ENCODE measurements around the gene SALL4.
"Not testable (repeated sequence)": the region's sequence is repeated elsewhere in the genome, so short reads cannot be mapped to it uniquely, and the experiment has no call there.

SALL4 gene

GRCh38 chr20:51766994-51767866 lies 35.1 kb downstream of the SALL4 start:
- DNase-seq (ENCODE audit: low read depth in 2 of 2) = peak; percentile 41

GRCh38 chr20:51765381-51765780 lies 36.9 kb downstream of the SALL4 start:
- DNase-seq (ENCODE audit: low read depth in 2 of 2) = not testable (repeated sequence)

GRCh38 chr20:51763965-51764602 lies 38.2 kb downstream of the SALL4 start:
- no peak for DNase-seq (ENCODE audit: low read depth in 2 of 2)

- no peak for DNase-seq (ENCODE audit: low read depth in 2 of 2)
Observed at GRCh38 chr20:51760905-51761546, 41.3 kb downstream of the SALL4 start.

- no peak for DNase-seq (ENCODE audit: low read depth in 2 of 2)
Observed at GRCh38 chr20:51759769-51760510, 42.4 kb downstream of the SALL4 start.

- no peak for DNase-seq (ENCODE audit: low read depth in 2 of 2)
Observed at GRCh38 chr20:51758978-51759544, 43.3 kb downstream of the SALL4 start.

GRCh38 chr20:51757226-51757625 lies 45.1 kb downstream of the SALL4 start:
- no peak for DNase-seq (ENCODE audit: low read depth in 2 of 2)

- DNase-seq (ENCODE audit: low read depth in 2 of 2) = no peak
Observed at GRCh38 chr20:51756653-51757052, 45.7 kb downstream of the SALL4 start.

GRCh38 chr20:51753220-51753619 lies 49.1 kb downstream of the SALL4 start:
- DNase-seq (ENCODE audit: low read depth in 2 of 2) = not testable (repeated sequence)

- no peak for DNase-seq (ENCODE audit: low read depth in 2 of 2)
Observed at GRCh38 chr20:51752343-51752951, 49.9 kb downstream of the SALL4 start.

GRCh38 chr20:51750770-51751388 lies 51.4 kb downstream of the SALL4 start:
- no peak for DNase-seq (ENCODE audit: low read depth in 2 of 2)

- DNase-seq (ENCODE audit: low read depth in 2 of 2) = peak; percentile 15 to 28
Observed at GRCh38 chr20:51750037-51750769, 52.1 kb downstream of the SALL4 start.

- no peak for DNase-seq (ENCODE audit: low read depth in 2 of 2)
Observed at GRCh38 chr20:51749674-51750036, 52.7 kb downstream of the SALL4 start.

- DNase-seq (ENCODE audit: low read depth in 2 of 2) = no peak
Observed at GRCh38 chr20:51747182-51747911, 55.0 kb downstream of the SALL4 start.

GRCh38 chr20:51745804-51746203 lies 56.5 kb downstream of the SALL4 start:
- DNase-seq (ENCODE audit: low read depth in 2 of 2) = no peak

- no peak for DNase-seq (ENCODE audit: low read depth in 2 of 2)
Observed at GRCh38 chr20:51740838-51741237, 61.5 kb downstream of the SALL4 start.

GRCh38 chr20:51740308-51740707 lies 62.0 kb downstream of the SALL4 start:
- DNase-seq (ENCODE audit: low read depth in 2 of 2) = not testable (repeated sequence)

- DNase-seq (ENCODE audit: low read depth in 2 of 2) = no peak
Observed at GRCh38 chr20:51739722-51740249, 62.5 kb downstream of the SALL4 start.

GRCh38 chr20:51738877-51739447 lies 63.4 kb downstream of the SALL4 start:
- no peak for DNase-seq (ENCODE audit: low read depth in 2 of 2)

Data from stimulated activated CD4-positive, alpha-beta T cell treated with anti-CD3 and anti-CD28 coated beads, Interleukin-4, amount 100 ng/mL, for 48 hours (primary cell).